HCT116 (cell line): ENCODE data around the gene OOSP1. TPM values are rescaled to one million over a fixed set of nuclear protein-coding genes. Genes with fewer than 3 reads are reported as not detected.

Source experiments
- ATAC-seq: fragments of 200-7000 bp; cut with Tn5 transposase; 2 replicates; pipeline ENCODE4 v1.9.1; 2020; ENCODE audit warnings: mild to moderate bottlenecking, moderate library complexity
- BruUV-seq: library from RNA; stranded (reverse); fragments of 400-500 nt; replicated peaks from 2 replicates; lab custom pipeline; 2021; lab: Mats Ljungman, UMichigan
- CTCF ChIA-PET: fragments of 300-600 bp; sonication (Branson Sonifier 250); formaldehyde crosslinking; loops from one replicate; lab custom pipeline; 2021; ENCODE audit warnings: antibody characterized with exemption; lab: Charles Lee
- POLR2A ChIA-PET: fragments of 300-600, 350-600 bp; sonication (Branson Sonifier 250); formaldehyde crosslinking; loops from one replicate; lab custom pipeline; 2021; ENCODE audit warnings: antibody characterized with exemption; lab: Charles Lee
- RAD21 ChIA-PET, 2 experiments: fragments of 300-600 bp; sonication (Branson Sonifier 250); formaldehyde crosslinking; loops; one replicate each; lab custom pipeline; 2023; ENCODE audit warnings: low total read pairs in 2 of 2; ENCODE audit not compliant: uncharacterized antibody in 2 of 2, unreplicated experiment in 2 of 2, low non-redundant PET in 1 of 2; lab: Charles Lee
- DNase-seq: peaks from one replicate; pipeline ENCODE4 v3.0.0-alpha.2; 2010; ENCODE audit warnings: low read depth, low spot score
- H2AFZ ChIP-seq: fragments of 200-600 bp; shearing (Covaris generic), sonication (generic); 2 replicates; pipeline ENCODE4 v1.6.1; 2017; ENCODE audit warnings: low read depth, mixed run types, mixed read lengths, antibody characterized with exemption, low read length; ENCODE audit not compliant: poor library complexity, severe bottlenecking
- H3K27ac ChIP-seq: 2 replicates; pipeline ENCODE4 v1.5.1; 2012; ENCODE audit warnings: low read depth, low read length
- H3K27me3 ChIP-seq: fragments of 200-600 bp; sonication (generic); 2 replicates; pipeline ENCODE4 v1.6.1; 2016; ENCODE audit warnings: mixed run types, low read length, mixed read lengths; ENCODE audit not compliant: insufficient read depth
- H3K36me3 ChIP-seq, 2 experiments: fragments of 200-500 bp in 1 of 2; fragments of 200-600 bp in 1 of 2; sonication (Bioruptor generic) in 1 of 2; sonication (generic) in 1 of 2; 2 replicates each; pipeline versions ENCODE4 v1.5.1 to v1.6.1; 2014 to 2016; ENCODE audit warnings: low read length in 2 of 2, inconsistent platforms in 1 of 2, mixed read lengths in 1 of 2, mixed run types in 1 of 2; ENCODE audit not compliant: insufficient read depth in 2 of 2, control insufficient read depth in 1 of 2
- H3K4me1 ChIP-seq, 2 experiments: fragments of 200-600 bp in 1 of 2; sonication (generic) in 1 of 2; 2 replicates each; pipeline versions ENCODE4 v1.5.1 to v1.6.1; 2012 to 2017; ENCODE audit warnings: low read length in 2 of 2, inconsistent platforms in 1 of 2, mild to moderate bottlenecking in 1 of 2, mixed read lengths in 1 of 2, mixed run types in 1 of 2, moderate library complexity in 1 of 2; ENCODE audit not compliant: insufficient read depth in 2 of 2, control insufficient read depth in 1 of 2
- H3K4me2 ChIP-seq: fragments of 200-600 bp; sonication (generic); 2 replicates; pipeline ENCODE4 v1.6.1; 2017; ENCODE audit warnings: mixed run types, low read length, mixed read lengths
- H3K4me3 ChIP-seq, 2 experiments: fragments of 200-600 bp in 1 of 2; sonication (generic) in 1 of 2; replicated peaks in 1 of 2; 2 replicates each; pipeline ENCODE4 v1.5.1; 2011 to 2016; ENCODE audit warnings: low read length in 2 of 2, control low read depth in 1 of 2, low read depth in 1 of 2, mild to moderate bottlenecking in 1 of 2, mixed read lengths in 1 of 2, mixed run types in 1 of 2
- H3K79me2 ChIP-seq: fragments of 200-600 bp; sonication (generic); 2 replicates; pipeline ENCODE4 v1.6.1; 2017; ENCODE audit warnings: mild to moderate bottlenecking, mixed run types, low read length, moderate library complexity, mixed read lengths; ENCODE audit not compliant: insufficient read depth
- H3K9ac ChIP-seq: fragments of 200-600 bp; sonication (generic); 2 replicates; pipeline ENCODE4 v1.6.1; 2016; ENCODE audit warnings: low read length, mixed read lengths
- H3K9me2 ChIP-seq: fragments of 200-600 bp; sonication (generic), shearing (Covaris generic); 2 replicates; pipeline ENCODE4 v1.6.1; 2017; ENCODE audit warnings: mixed run types, mild to moderate bottlenecking, moderate library complexity; ENCODE audit not compliant: insufficient read depth
- H3K9me3 ChIP-seq, 2 experiments: fragments of 200-500 bp in 1 of 2; fragments of 200-600 bp in 1 of 2; sonication (Bioruptor generic) in 1 of 2; sonication (generic) in 1 of 2; 2 replicates each; pipeline ENCODE4 v1.6.1; 2014 to 2017; ENCODE audit warnings: low read length in 2 of 2, mixed read lengths in 2 of 2, inconsistent platforms in 1 of 2, low read depth in 1 of 2, mild to moderate bottlenecking in 1 of 2, mixed run types in 1 of 2, moderate library complexity in 1 of 2; ENCODE audit not compliant: control insufficient read depth in 1 of 2, insufficient read depth in 1 of 2
- H4K20me1 ChIP-seq: fragments of 200-600 bp; sonication (generic), shearing (Covaris generic); 2 replicates; pipeline ENCODE4 v1.6.1; 2017; ENCODE audit warnings: mixed run types, mild to moderate bottlenecking, moderate library complexity; ENCODE audit not compliant: insufficient read depth
- EZH2 ChIP-seq: fragments of 200-600 bp; sonication (generic); IDR thresholded peaks from 2 replicates; pipeline ENCODE4 v1.6.1; 2017; ENCODE audit warnings: antibody characterized with exemption, mixed run types
- EZH2phosphoT487 ChIP-seq: fragments of 200-600 bp; IDR thresholded peaks from 2 replicates; pipeline ENCODE4 v1.6.1; 2018; ENCODE audit warnings: antibody characterized with exemption, borderline replicate concordance
- intact Hi-C: fragments of 100-400 bp; cut with micrococcal nuclease; formaldehyde crosslinking; loops from 2 replicates; pipeline ENCODE4 v1.10.0; 2022
- total RNA-seq: library from RNA; stranded (reverse); gene quantifications from one replicate; pipeline ENCODE4 v1.2.1, GENCODE V29; 2021; ENCODE audit not compliant: unreplicated experiment

OOSP1 gene
- total RNA-seq, 1 experiment from 2014 or later = not detected

DNA sequence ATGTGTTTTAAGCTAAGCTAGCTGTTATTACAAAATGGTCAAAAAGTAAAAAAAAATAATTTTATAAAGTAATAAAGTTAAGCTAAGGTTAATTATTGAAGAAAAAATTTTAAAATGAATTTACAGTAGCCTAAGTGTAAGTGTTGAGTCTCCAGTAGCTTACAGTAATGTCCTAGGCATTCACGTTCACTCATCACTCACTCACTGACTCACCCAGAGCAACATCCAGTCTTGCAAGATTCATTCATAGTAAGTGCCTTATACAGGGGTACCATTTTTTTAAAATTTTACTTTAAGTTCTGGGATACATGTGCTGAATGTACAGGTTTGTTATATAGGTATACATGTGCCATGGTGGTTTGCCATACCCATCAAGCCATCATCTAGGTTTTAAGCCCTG, 67.1 kb downstream of the OOSP1 start:
- no peak for ATAC-seq

More for the DNA sequence above, 67.1 kb downstream of the OOSP1 start:
- no TSS peak for BruUV-seq
- no peaks in the 10 kb centered on the region for H4K20me1 ChIP-seq
- H3K4me1 ChIP-seq = no peaks in the 10 kb centered on the region
- no peak overlapping the region for H3K4me2 ChIP-seq
- RAD21 ChIA-PET = no interaction called here
- H3K9me3 ChIP-seq = no peaks in the 10 kb centered on the region
- H3K9me2 ChIP-seq = no peaks in the 10 kb centered on the region
- H3K9ac ChIP-seq = no peak overlapping the region
- no peak for TF ChIP-seq EZH2
- no peak for TF ChIP-seq EZH2phosphoT487
- POLR2A ChIA-PET = no interaction called here
- no peaks in the 10 kb centered on the region for H3K27me3 ChIP-seq
- no peak overlapping the region for H3K4me3 ChIP-seq
- H2AFZ ChIP-seq = no peak overlapping the region
- intact Hi-C loops = no loop called here
- no peaks in the 10 kb centered on the region for H3K79me2 ChIP-seq
- no peaks in the 10 kb centered on the region for H3K36me3 ChIP-seq
- CTCF ChIA-PET = interaction anchor here (1.2 kb wide), 1 partner anchor 87 kb away, joined by 3 read pairs; no protein-coding TSS in a partner anchor
- H3K27ac ChIP-seq = no peak overlapping the region
- DNase-seq = no peak

Other genes with a start within 250 kb of the OOSP1 start
- gene OR10V1, start 224.6 kb upstream of the OOSP1 start, total RNA-seq = not detected
- gene STX3, start 183.1 kb upstream of the OOSP1 start, total RNA-seq = 20.4 TPM
- gene MRPL16, start 127.7 kb upstream of the OOSP1 start, total RNA-seq = 61.0 TPM
- not detected for gene CBLIF, start 92.9 kb upstream of the OOSP1 start, total RNA-seq
- gene TCN1, start 71.9 kb upstream of the OOSP1 start, total RNA-seq = 1.7 TPM
- gene OOSP3, start 59.6 kb upstream of the OOSP1 start, total RNA-seq = not detected
- not detected for gene OOSP4A, start 25.6 kb downstream of the OOSP1 start, total RNA-seq
- not detected for gene OOSP4B, start 78.7 kb downstream of the OOSP1 start, total RNA-seq
- gene OOSP2, start 102.0 kb downstream of the OOSP1 start, total RNA-seq = not detected
- gene MS4A3, start 118.2 kb downstream of the OOSP1 start, total RNA-seq = not detected
- gene MS4A2, start 150.2 kb downstream of the OOSP1 start, total RNA-seq = not detected
- gene MS4A6A, start 244.7 kb downstream of the OOSP1 start, total RNA-seq = 0.52 TPM